DOHH2 (cell line): Measurements from ENCODE around the gene GPR42.

Experiments
- CTCF ChIP-seq: fragments of 200-600 bp; sonication (generic); IDR thresholded peaks from one replicate; pipeline ENCODE4 v1.5.1; 2014; ENCODE audit warnings: antibody characterized with exemption, mild to moderate bottlenecking, low read depth, low read length; ENCODE audit not compliant: poor library complexity, severe bottlenecking
- EZH2phosphoT487 ChIP-seq: fragments of 200-600 bp; sonication (generic); IDR thresholded peaks from 2 replicates; pipeline ENCODE4 v1.6.1; 2017; ENCODE audit warnings: borderline replicate concordance, mild to moderate bottlenecking, antibody characterized with exemption, low read length, moderate library complexity, mixed read lengths

GRCh38 chr19:35380450-35381124 is 9.7 kb downstream of the GPR42 start:
- TF ChIP-seq CTCF = no peak
- TF ChIP-seq EZH2phosphoT487 = no peak
